ENCODE results near the gene MYH6.

DNA sequence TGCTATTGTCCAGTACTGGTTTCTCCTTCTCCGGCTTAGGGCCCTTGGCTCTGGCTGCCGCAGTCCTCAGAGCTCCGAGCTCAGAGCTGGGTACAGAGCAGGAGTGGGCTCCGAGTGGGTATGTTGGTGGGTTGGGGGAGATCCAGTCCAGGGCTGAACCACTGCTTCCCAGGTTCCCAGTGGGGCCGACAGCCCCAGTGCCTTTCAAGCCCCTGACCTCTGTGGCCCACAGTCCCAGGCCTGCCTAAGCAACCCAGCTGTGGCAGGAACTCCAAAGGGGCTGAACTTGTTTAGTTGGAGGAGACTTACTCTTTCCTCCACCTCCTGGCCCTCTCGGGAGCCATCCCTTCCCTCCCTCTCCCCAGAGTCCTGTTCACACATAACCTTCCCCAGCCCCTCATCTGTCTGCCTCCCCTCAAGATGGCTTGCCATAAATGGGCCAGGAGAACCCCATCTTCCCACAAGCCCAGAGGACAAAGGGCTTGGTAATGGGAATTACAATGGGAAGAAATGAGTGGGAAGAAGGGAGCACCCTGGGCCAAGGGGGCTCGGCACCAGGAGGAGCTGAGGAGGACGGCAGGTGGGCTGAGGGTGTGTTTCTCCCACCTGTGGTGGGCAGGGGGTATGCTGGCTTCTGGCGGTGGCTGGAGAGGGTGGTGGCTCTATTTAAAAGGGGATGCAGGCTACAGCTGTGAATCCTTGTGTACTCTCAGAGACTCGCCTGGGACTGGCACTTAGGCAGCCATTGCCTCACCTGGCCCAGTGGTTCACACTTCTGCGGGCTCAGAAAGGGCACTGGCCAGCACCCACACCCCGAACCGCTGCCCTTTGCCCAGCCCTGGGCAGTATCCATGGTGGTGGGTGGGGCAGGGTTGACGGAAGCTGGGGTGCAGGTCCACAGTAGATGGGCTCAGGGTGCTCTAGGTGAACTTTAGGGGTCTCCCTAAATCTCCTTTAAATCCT, 3.8 kb upstream of the MYH6 start:
- no peak for TF ChIP-seq EZH2 (IDR thresholded peaks at IDR 0.05; ENCODE audit: insufficient read depth, low read length)
- TF ChIP-seq, protein P1, sequence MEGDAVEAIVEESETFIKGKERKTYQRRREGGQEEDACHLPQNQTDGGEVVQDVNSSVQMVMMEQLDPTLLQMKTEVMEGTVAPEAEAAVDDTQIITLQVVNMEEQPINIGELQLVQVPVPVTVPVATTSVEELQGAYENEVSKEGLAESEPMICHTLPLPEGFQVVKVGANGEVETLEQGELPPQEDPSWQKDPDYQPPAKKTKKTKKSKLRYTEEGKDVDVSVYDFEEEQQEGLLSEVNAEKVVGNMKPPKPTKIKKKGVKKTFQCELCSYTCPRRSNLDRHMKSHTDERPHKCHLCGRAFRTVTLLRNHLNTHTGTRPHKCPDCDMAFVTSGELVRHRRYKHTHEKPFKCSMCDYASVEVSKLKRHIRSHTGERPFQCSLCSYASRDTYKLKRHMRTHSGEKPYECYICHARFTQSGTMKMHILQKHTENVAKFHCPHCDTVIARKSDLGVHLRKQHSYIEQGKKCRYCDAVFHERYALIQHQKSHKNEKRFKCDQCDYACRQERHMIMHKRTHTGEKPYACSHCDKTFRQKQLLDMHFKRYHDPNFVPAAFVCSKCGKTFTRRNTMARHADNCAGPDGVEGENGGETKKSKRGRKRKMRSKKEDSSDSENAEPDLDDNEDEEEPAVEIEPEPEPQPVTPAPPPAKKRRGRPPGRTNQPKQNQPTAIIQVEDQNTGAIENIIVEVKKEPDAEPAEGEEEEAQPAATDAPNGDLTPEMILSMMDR (IDR thresholded peaks at IDR 0.05; ENCODE audit: insufficient read depth, low read depth, low read length) = no peak
